GM12891 (cell line): ENCODE data around the gene GPC6.

Experiments used
- PAX5 ChIP-seq: IDR thresholded peaks from 2 replicates; pipeline ENCODE4 v1.6.1; 2011; ENCODE audit warnings: low read length, moderate library complexity, mild to moderate bottlenecking; ENCODE audit not compliant: insufficient read depth, severe bottlenecking
- POLR2A ChIP-seq: IDR thresholded peaks from 2 replicates; pipeline ENCODE4 v1.6.1; 2011; ENCODE audit warnings: low read depth, low read length, control low read depth
- POLR2AphosphoS5 ChIP-seq: IDR thresholded peaks from 2 replicates; pipeline ENCODE4 v1.6.1; 2011; ENCODE audit warnings: low read depth, low read length, control low read depth
- POU2F2 ChIP-seq: IDR thresholded peaks from 2 replicates; pipeline ENCODE4 v1.6.1; 2011; ENCODE audit warnings: low read depth, mild to moderate bottlenecking, control low read depth, low read length, moderate library complexity
- SPI1 ChIP-seq: IDR thresholded peaks from 2 replicates; pipeline ENCODE4 v1.6.1; 2011; ENCODE audit warnings: low read depth, low read length, control low read depth
- TAF1 ChIP-seq: IDR thresholded peaks from 2 replicates; pipeline ENCODE4 v1.6.1; 2011; ENCODE audit warnings: low read depth, low read length, control low read depth

- no peak for TF ChIP-seq POU2F2
- no peak for TF ChIP-seq POLR2A
- TF ChIP-seq TAF1: no peak
- TF ChIP-seq POLR2AphosphoS5: no peak
- no peak for TF ChIP-seq SPI1
- no peak for TF ChIP-seq PAX5
Observed at GRCh38 chr13:94384231-94384905, 1157.8 kb downstream of the GPC6 start.
